ENCODE measurements around the gene CARD11.

CARD11 gene

GRCh38 chr7:3033136-3033535 is 10.5 kb downstream of the CARD11 start:
- DNase-seq (ENCODE audit: insufficient read length, low spot score), result no peak
- no peak for TF ChIP-seq CTCF (IDR thresholded peaks at IDR 0.05; ENCODE audit: insufficient read depth, missing control alignments)

DNA sequence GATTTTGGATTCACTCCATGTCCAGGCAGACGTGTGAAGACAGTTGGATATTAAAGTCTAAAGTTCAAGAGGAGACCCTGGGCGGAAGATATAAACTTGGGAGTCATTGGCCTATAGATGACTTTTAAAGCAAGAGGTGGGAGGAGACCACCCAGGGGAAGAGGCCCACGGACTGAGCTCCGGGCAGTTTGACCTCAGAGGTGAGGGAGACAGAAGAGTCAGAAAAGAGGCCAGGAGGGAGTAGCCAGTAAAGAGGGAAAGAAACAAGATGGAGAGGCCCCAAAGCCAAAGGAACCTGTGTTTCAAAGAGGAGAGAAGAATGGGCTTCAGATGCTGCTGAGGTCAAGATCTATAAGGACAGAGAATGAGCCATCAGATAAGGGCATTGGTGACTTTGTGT is 11.4 kb downstream of the CARD11 start:
- no peak for FAIRE-seq
- no peak for DNase-seq (ENCODE audit: insufficient read length, low spot score)
- TF ChIP-seq CTCF (IDR thresholded peaks at IDR 0.05; ENCODE audit: insufficient read depth, missing control alignments), result no peak

More at GRCh38 chr7:3033136-3033535, 10.5 kb downstream of the CARD11 start:
- no peak for FAIRE-seq

DNA sequence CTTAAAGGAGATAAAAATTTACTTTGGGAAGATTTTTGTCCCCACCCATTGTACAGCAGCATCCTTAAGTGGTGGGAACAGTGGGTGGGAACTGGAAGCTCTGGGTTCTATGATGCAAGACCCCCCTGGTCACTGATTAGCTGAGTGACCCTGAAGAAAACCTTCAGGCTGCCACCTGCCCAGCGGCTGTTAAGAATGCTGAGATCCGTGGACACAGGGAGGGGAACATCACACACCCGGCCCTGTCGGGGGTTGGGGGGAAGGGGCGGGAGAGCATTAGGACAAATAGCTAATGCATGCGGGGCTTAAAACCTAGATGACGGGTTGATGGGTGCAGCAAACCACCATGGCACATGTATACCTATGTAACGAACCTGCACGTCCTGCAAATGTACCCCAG is 14.5 kb downstream of the CARD11 start:
- DNase-seq (ENCODE audit: insufficient read length, low spot score) (no peak), FAIRE-seq (no peak)
- TF ChIP-seq CTCF (IDR thresholded peaks at IDR 0.05; ENCODE audit: insufficient read depth, missing control alignments), result no peak

- FAIRE-seq, result no peak
- TF ChIP-seq CTCF (IDR thresholded peaks at IDR 0.05; ENCODE audit: insufficient read depth, missing control alignments), result no peak
- DNase-seq (ENCODE audit: insufficient read length, low spot score), result no peak
Measured at GRCh38 chr7:3028758-3029093, 14.9 kb downstream of the CARD11 start.

DNA sequence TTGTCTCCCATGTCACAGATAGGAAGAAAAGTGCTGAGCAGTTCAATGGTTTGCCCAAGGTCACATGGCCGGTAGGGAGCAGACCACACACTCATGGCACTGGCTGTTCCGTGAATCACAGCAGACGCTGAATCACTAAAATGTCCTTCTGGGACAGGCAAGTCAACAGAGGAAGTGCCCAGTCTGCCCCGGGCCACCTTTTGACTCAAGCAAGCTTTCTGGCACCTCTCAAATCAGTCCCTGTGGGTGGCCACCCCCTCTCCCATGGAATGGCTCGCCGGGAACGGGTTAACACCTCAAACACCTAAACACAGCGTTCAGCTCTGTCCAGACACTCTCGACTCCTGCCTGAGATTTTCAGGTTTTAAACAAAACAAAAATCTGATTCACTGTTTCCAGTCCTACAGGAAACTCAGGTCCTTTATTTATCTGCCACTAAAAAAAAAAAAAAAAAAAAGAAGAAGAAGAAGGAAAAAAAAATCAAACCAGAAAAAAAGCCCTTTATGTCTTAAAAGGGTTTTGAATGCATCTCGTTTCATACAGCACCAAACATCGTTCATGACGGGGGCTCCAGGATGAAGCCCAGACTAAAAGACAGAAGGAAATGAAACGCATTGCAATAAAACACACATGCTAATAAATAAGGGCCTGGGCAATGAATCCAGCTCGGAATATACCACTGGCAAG is 15.5 kb downstream of the CARD11 start:
- no peak for FAIRE-seq
- TF ChIP-seq CTCF (IDR thresholded peaks at IDR 0.05; ENCODE audit: insufficient read depth, missing control alignments), result no peak
- no peak for DNase-seq (ENCODE audit: insufficient read length, low spot score)

DNA sequence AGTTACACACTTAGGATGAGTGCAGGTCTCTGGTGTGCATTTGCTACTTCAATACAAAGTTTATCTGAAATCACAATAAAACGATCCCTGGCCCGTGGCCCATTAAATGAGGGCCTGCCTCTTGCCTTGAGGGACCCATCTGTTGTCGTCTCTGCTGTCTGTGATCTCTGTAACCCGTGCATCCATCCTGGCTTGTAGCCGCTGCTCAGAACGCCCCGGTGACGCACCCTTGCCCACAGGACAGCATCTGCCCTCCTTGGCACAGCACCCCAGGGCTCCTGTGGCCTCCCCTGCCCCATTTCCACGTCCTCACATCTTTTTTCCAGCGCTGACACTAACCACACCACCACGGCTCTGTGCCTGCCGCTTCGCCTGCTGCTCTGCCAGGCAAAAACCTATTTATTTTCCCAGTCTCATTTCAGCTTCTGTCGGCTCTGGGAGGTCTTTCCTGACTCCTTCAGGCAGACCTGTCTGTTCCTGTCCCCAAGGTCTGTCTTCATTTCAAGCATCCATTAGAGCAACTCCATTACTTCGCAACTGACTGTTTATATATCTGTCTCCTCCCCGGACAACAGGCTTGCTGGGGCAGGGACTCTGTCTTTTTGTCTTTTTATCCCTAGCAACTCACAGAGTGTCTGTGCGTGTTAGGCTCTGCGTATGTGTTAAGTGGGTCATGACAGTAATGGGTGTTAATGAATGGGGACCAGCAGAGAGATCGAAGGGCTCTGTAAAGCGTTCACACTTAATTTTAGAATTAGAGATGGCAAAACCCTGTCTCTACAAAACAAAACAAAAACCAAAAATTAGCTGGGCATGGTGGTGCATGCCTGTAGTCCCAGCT is 16.4 kb downstream of the CARD11 start:
- DNase-seq (ENCODE audit: insufficient read length, low spot score) (no peak), FAIRE-seq (no peak)
- no peak for TF ChIP-seq CTCF (IDR thresholded peaks at IDR 0.05; ENCODE audit: insufficient read depth, missing control alignments)

DNA sequence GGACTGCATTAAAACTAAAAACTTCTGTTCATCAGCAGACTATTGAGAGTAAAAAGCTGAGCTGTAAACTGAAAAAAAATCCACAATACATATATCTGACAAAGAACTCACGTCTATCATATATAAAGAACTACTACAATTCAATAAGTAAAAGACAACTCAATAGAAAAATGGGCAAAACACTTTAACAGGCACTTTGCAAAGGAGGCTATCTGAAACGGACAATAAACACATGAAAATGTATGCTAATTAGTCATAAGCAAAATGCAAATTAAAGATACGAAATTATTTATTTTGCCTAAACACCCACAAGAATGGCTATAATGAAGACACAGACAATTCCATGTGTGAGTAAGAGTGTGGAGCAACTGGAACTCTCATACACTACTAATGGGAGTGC is 18.1 kb downstream of the CARD11 start:
- DNase-seq (ENCODE audit: insufficient read length, low spot score) (no peak), FAIRE-seq (no peak)
- no peak for TF ChIP-seq CTCF (IDR thresholded peaks at IDR 0.05; ENCODE audit: insufficient read depth, missing control alignments)
